Measurements from ENCODE around the gene ATP6V0E2. TPM values are rescaled to one million over a fixed set of nuclear protein-coding genes. Genes with fewer than 3 reads are reported as not detected.
A peak's percentile ranks its signal among the peaks of the same experiment; 100 is the strongest.

ATP6V0E2 gene
- total RNA-seq, 1 experiment from 2014 or later = 19.0 TPM

DNA sequence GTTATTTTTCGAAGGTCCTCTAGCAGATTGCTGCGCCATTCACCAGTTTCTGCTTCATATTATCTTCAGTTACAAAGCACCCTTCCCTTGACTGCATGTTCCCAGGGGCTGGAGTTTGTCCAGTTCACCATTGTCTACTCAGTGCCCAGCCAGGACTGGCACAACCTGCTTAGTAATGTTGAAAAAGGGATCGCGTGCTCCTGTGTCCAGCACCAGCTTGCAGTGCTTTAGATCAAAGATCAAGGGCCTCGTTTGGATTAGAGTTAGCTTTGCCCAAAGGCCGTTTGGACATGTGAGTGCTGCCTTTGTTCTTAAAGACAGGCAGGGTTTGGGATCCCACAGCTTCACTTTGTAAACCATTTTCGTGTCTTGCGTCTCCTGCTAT lies 867 bp downstream of the ATP6V0E2 start:
- Histone ChIP-seq H3T11ph (ENCODE audit: low read length) (no peak overlapping the region), H4K8ac (replicated peaks; ENCODE audit: insufficient read length, low read depth, low read length) (no peak overlapping the region), H2AFZ (ENCODE audit: low read length) (no peak overlapping the region), H4K91ac (ENCODE audit: insufficient read length, low read depth, low read length) (no peak overlapping the region), H2BK12ac (ENCODE audit: insufficient read length, low read depth, low read length) (no peak overlapping the region), H3K4me1 (ENCODE audit: insufficient read depth, low read length) (no peaks in the 10 kb centered on the region; the same call in 1 of the 2 replicates), H3K27me3 (ENCODE audit: insufficient read depth, low read length) (no peaks in the 10 kb centered on the region; the same call in 1 of the 2 replicates), H4K20me1 (ENCODE audit: control insufficient read depth, insufficient read depth, insufficient read length) (no peaks in the 10 kb centered on the region), H2AK5ac (ENCODE audit: insufficient read length, low read length) (no peak overlapping the region), H3K79me2 (ENCODE audit: insufficient read depth, low read length) (no peaks in the 10 kb centered on the region), H3K14ac (ENCODE audit: insufficient read depth, low read length) (no peak overlapping the region), H3K9ac (ENCODE audit: extremely low read depth, insufficient read length, low read length) (no peak overlapping the region), H2BK15ac (ENCODE audit: low read depth, low read length) (no peak overlapping the region), H4K5ac (ENCODE audit: insufficient read length, low read depth, low read length) (no peak overlapping the region), H2BK5ac (ENCODE audit: insufficient read length, low read length) (no peak overlapping the region), H2BK120ac (ENCODE audit: low read depth, low read length, poor library complexity, severe bottlenecking) (no peak overlapping the region), H3K4ac (ENCODE audit: low read depth, low read length) (no peak overlapping the region), H3K23me2 (ENCODE audit: insufficient read length, low read depth, low read length, poor library complexity, severe bottlenecking) (peaks cover 11% of the 10 kb centered on the region), H3K79me1 (ENCODE audit: insufficient read depth, low read depth, low read length, poor library complexity, severe bottlenecking) (no peaks in the 10 kb centered on the region), H3K23ac (ENCODE audit: insufficient read length, low read depth, low read length) (no peak overlapping the region), H3K4me2 (ENCODE audit: insufficient read depth, insufficient read length, low read length) (peak overlapping the region; percentile 78), H3K18ac (ENCODE audit: insufficient read length, low read depth, low read length) (no peak overlapping the region), H3K27ac (ENCODE audit: insufficient read length, low read depth, low read length) (no peak overlapping the region), H2BK20ac (ENCODE audit: low read depth, low read length, poor library complexity, severe bottlenecking) (no peak overlapping the region), H3K56ac (ENCODE audit: insufficient read length, low read depth, low read length) (no peak overlapping the region), H3K9me3 (ENCODE audit: control insufficient read depth, low read depth, low read length) (no peaks in the 10 kb centered on the region)
- WGBS (ENCODE audit: extremely low coverage, insufficient read length, low lambda C conversion rate) = no CpG with 5 or more reads among the region's 8 CpGs
- peak; percentile 16 for DNase-seq
- H3K4me3 Mint-ChIP-seq = peak overlapping the region; percentile 74 to 84
- no peaks in the 10 kb centered on the region for H3K36me3 Mint-ChIP-seq (ENCODE audit: insufficient read depth in 1 of 3, low read depth in 3 of 3)
- TF ChIP-seq, protein P1, sequence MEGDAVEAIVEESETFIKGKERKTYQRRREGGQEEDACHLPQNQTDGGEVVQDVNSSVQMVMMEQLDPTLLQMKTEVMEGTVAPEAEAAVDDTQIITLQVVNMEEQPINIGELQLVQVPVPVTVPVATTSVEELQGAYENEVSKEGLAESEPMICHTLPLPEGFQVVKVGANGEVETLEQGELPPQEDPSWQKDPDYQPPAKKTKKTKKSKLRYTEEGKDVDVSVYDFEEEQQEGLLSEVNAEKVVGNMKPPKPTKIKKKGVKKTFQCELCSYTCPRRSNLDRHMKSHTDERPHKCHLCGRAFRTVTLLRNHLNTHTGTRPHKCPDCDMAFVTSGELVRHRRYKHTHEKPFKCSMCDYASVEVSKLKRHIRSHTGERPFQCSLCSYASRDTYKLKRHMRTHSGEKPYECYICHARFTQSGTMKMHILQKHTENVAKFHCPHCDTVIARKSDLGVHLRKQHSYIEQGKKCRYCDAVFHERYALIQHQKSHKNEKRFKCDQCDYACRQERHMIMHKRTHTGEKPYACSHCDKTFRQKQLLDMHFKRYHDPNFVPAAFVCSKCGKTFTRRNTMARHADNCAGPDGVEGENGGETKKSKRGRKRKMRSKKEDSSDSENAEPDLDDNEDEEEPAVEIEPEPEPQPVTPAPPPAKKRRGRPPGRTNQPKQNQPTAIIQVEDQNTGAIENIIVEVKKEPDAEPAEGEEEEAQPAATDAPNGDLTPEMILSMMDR (conservative IDR thresholded peaks at IDR 0.05) = no peak
- H3K9me3 Mint-ChIP-seq = no peaks in the 10 kb centered on the region
- H3K27me3 Mint-ChIP-seq (ENCODE audit: low read depth) = peaks cover 40% of the 10 kb centered on the region
- H3K4me1 Mint-ChIP-seq = peaks cover 10 to 14% of the 10 kb centered on the region in 2 experiments
- H3K27ac Mint-ChIP-seq = no peak overlapping the region
